Dermis blood vessel endothelial cell (primary cell): ENCODE measurements around the gene CAVIN4. TPM values are rescaled to one million over a fixed set of nuclear protein-coding genes. Genes with fewer than 3 reads are reported as not detected.
A peak's percentile ranks its signal among the peaks of the same experiment; 100 is the strongest.

Experiments
- DNase-seq: peaks from one replicate; pipeline ENCODE4 v3.0.0; 2010
- total RNA-seq: library from RNA; depleted of rRNA; stranded (reverse); fragments of >200 nt; gene quantifications from 2 replicates; pipeline ENCODE4 v1.2.3, GENCODE V29; 2014

The CAVIN4 gene
- total RNA-seq, 1 donor from 2014 or later: 1.7 TPM

DNA sequence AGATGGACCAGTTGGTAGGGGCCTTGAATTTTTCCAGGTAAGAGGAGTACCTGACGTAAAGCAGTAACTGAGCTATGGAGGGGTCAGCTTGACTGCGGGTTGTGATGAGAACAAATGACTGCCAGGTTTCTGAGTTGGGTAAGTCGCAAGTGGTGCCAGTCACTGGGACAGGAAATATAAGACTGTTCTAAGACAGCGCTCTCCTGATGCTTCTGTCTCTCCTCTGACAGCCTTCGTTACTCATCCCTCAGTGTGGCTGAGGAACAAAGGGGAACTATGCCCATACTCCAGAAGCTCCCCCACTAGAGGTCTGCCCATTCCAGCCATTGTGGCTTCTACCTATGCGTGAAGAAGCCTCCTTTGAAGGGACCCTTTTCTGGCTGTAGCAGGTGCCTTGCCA is 13.3 kb downstream of the CAVIN4 start:
- DNase-seq: no peak

DNA sequence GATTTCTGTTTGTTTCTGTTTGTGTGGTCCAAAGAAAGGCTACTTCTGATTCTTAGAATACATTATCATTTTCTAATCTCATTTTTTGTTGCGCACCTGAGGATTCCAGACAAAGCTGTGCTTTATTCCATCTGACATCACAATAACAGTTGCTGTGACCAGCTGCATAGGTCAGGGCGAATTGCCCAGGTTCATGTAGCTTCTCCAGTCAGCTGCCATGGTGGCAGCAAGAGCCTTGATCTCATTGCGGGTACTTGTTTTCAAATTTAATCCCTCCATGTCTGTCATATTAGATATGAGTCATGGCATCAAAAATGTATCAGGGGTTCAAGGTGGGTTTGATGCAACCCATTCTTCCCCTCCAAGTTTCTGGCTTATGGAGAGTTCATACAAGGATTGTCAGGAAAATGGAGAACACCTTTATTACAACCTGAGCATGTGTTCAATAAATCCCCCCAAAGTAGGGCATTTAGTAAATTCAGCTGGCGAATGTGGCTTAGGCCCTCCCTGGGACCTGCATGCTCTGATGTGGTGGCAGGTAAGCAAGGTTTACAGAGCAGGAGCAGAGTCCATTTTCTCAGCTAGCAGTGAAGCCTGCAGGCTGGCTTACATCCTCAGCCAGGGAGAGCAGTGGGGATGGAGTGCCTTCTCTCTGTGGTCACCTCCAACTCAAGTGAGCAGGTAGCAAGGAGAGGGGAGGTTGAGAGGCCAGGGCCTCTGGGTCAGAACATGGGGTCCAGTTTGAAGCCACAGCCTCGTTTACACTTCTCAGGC is 13.9 kb downstream of the CAVIN4 start:
- no peak for DNase-seq

DNA sequence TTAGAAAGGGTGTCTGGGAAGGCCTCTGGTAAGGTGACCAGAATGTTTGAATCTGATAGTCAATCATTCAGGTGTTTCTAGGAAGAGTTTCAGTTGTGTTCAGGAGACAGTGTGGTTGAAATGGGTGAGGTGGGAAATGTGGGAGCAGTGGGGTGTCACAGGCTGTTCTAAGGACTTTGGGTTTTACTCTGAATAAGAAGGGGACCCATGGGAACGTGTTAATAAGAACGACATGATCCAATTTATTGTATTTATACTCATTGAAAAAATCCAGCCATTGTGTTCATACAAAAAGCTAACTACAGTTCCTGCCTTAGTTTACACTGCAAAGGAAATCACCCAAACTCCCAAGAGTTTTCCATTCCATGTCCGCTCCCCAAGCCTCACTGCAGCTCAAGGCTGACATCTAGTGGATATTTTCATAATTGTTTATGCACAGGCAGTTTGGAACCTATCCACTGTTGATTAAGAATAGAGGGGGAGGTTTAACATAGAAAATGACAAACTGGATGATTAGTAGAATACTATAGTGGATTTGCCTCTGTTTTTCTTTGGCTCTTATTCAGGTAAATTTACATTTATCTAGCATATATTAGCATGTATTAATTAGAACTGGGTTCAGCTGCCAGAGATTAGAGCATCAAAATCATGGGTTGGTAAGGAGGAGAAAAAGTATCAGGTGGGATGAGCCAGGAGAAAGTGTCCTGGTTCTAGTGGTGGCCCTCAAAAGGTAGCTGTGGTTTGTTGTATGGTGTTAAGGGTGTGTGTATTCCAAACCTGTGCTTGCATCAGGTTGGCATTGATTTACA is 17.7 kb downstream of the CAVIN4 start:
- DNase-seq: peak; percentile 88

DNA sequence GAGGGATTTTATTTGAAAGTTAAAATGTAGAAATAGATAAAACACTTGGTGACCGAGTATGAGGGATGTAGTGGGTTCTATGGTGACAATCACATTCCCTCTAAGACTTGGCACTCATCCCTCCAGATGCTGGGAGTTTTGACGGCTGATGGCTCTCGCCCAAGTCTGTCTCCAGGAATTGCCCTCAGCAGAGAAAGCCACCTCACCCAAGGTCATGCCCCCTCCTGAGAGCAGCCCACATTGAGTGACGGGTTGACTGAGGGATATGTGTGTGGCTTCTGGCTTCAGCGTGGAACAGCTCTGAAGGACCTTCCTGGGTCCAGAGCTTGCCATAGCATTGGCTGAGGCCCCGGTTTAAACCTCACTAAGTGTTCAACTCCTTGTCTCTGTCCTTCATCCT is 19.4 kb downstream of the CAVIN4 start:
- no peak for DNase-seq

DNA sequence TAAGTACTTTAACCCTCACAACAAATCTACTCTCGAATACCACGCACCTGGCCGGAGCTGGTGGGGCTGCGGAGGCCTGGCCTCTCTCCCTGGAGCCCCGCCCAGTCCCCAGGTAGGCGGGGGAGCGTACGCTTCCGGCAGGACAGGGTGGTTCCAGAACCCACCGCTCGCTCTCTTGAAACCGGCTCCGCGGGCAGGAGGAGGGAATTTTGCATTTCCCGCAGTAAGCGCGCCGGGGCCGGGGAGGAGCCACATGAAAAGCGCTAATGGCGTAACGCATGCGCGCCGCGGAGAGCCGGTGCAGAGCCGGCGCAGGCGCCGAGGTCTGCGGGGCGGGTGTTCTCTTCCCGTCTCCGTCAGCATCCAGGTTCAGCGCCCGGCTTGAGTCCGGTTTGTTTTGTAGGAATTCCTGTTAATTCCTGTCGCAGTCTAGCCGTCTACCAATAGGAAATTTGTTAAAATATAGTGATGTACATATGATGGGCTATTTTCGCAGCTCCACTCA is 20.8 kb downstream of the CAVIN4 start:
- DNase-seq: peak; percentile 84

DNA sequence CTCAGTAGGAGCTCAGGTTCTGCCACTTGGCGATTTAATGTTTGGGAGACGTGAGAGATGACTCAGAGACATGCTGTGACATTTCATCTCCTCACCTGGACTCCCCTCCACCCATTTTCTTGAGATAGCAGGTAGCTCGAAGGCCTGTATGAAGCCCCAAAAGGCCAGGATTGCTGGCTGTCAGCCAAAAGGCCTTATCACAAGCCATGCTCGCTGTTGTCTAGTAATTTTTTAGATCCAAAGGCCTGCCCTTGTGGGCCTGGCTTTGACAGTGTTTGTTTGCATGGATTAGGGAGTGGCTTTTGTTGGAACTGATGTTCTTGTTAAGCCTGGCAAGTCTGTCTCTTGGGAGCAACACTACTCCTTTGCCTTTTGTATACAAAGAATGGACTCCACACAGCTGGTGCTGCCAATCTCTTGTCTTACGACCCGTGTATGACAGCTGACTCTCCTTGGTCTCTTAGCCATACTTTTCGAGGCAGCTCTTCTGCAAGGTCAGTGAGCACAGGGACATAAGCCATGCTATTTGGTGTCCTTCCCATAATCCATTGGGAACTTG is 22.7 kb downstream of the CAVIN4 start:
- no peak for DNase-seq

DNA sequence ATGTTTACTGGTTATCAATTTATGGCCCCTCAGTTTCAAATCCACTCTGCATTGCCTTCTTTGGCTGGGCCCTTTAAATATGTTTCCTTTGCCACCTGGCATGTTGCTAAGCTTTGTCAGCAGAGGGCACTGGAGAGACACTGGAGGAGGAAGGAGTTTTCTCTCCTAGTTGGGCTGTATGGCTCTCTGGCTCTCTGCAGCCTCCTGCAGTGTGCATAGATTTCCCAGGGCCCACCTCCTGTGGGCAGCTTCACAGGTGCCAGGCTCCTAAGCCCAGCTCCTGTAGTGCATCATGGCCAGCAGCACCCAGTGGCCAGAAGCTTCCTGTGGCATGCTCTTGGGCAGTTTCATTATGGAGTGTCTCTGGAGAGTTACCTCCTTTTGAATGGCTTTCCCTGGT is 23.3 kb downstream of the CAVIN4 start:
- DNase-seq: peak; percentile 75

DNA sequence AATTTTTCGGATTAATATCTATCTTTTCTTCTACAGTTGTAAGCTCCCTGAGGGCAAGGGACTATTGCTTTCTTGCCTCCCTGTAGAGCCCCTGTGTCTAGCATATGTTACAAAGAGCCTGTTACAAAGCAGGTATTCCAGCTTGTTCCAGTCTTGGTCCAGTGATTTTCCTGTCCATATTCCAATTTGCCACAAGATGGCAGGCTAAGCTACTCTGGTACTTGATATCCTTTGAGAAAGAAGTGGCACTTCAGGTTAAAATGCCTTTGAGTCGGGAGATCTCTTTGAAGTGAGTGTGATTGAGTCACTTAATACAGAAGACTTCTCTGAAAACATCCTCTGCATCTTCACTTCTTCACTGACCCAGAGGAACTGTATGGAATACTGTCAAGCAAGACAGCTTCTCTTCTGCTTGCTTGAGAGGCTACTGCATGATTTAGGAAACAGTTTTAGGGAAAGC is 24.5 kb downstream of the CAVIN4 start:
- DNase-seq: peak; percentile 78

DNA sequence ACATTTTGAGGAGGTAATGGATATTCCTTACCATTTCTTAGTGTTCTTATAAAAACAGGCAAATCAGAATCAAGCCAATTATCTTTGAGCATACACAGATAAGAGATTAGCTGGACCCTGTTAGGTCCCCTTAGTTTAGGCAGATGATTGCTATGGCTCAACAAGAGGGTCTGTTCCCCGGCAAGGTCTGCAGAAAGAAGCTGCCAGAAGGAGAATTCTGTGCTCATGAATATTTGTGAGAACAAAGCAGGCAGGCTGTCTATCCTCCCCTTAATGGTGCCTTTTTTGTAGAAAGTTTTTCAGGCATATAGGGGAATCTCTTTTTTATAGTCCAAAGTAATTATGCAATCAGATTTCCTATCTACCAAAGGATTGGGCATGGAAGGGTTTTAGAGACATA is 27.5 kb downstream of the CAVIN4 start:
- DNase-seq: no peak

DNA sequence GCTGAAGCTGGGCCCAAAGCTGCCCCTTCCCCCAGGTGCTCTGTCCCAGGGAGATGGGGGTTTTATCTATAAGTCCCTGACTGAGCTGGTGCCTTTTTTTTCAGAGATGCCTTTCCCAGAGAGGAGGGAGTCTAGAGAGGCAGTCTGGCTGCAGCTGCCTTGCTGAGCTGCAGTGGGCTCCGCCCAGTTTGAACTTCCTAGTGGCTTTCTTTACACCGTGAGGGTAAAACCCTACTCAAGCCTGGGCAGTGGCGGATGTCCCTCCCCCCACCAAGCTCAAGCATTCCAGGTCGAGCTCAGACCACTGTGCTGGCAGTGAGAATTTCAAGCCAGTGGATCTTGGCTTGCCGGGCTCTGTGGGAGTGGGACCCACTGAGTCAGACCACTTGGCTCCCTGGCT is 41.3 kb downstream of the CAVIN4 start:
- no peak for DNase-seq

DNA sequence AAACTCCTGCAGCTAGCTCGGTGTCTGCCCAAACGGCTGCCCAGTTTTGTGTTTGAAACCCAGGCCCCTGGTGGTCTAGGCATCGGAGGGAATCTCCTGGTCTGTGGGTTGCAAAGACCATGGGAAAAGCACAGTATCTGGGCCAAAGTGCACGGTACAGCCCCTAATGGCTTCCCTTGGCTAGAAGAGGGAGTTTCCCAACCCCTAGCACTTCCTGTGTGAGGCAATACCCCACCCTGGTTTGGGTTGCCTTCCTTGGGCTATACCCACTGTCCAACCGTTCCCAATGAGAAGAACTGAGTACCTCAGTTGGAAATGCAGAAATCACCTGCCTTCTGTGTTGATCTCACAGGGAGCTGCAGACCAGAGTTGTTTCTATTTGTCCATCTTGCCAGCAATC is 41.8 kb downstream of the CAVIN4 start:
- no peak for DNase-seq

DNA sequence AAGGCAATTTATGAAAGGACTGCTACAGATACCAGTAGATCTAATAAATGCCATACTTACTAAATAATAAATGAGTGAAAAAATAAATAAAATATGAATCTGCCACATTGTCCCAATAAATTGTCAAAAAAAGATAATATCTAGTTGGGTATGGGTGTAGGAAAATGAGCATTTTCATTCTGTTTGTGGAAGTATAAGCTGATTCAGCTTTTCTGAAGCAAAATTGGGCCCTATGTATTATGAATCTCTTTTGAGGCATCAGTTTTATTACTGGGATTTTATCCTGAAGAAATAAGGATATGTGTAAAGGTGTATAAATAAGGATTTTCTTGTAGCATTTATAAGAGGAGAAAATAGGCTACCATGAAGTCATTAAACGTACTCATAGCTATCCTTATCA is 46.1 kb downstream of the CAVIN4 start:
- no peak for DNase-seq

DNA sequence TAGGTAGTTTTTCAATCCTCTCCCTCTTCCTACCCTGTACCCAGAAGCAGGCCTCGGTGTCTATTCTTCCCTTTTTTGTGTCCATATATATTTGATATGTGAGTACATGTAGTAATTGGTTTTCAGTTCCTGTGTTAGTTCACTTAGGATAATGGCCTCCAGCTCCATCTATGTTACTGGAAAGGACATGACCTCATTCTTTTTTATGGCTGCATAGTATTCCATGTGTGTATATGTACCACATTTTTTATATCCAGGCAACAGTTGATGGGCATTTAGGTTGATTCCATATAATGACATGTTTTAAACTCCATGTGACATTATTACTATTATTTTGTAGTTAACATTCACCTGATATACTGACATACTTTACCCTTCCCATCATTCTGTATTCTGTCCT is 49.1 kb downstream of the CAVIN4 start:
- no peak for DNase-seq

DNA sequence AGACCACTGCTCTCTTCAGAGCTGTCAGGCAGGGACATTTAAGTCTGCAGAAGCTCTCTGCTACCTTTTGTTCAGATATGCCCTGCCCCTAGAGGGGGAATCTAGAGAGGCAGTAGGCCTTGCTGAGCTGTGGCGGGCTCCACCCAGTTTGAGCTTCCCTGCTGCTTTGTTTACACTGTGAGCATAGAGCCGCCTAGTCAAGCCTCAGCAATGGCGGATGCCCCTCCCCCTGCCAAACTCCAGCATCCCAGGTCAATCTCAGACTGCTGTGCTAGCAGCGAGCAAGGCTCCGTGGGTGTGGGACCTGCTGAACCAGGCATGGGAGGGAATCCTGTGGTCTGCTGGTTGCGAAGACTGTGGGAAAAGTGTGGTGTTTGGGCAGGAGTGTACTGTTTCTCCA is 59.9 kb downstream of the CAVIN4 start:
- DNase-seq: no peak

Other genes starting within 250 kb of the CAVIN4 start
- 26.5 and 28.1 TPM in 2 replicates for gene TEX10, start 225.1 kb upstream of the CAVIN4 start, total RNA-seq
- gene MSANTD3, start 150.9 kb upstream of the CAVIN4 start, total RNA-seq: 53.4 and 57.3 TPM in 2 replicates
- gene TMEFF1, start 104.9 kb upstream of the CAVIN4 start, total RNA-seq: 9.2 and 19.3 TPM in 2 replicates